Right cardiac atrium (tissue), 5 donors: ENCODE results near the gene ARAP1. TPM values are rescaled to one million over a fixed set of nuclear protein-coding genes. Genes with fewer than 3 reads are reported as not detected.

Source experiments
- ATAC-seq, 2 donors: fragments of 200-7000 bp; cut with Tn5 transposase; one replicate each; pipeline versions ENCODE4 v1.8.0 to v1.9.1; 2020; ENCODE audit warnings: moderate library complexity in 2 of 2, mild to moderate bottlenecking in 1 of 2
- DNase-seq, 3 donors: peaks; one replicate each; pipeline ENCODE4 v3.0.0-alpha.2; 2020
- H3K27ac ChIP-seq: one replicate; pipeline ENCODE4 v1.5.1; 2013; ENCODE audit warnings: mild to moderate bottlenecking, low read length, control low read depth, moderate library complexity
- H3K27me3 ChIP-seq: one replicate; pipeline ENCODE4 v1.6.1; 2013; ENCODE audit not compliant: control insufficient read depth, insufficient read depth
- H3K4me1 ChIP-seq: one replicate; pipeline ENCODE4 v1.6.1; 2013; ENCODE audit warnings: low read length; ENCODE audit not compliant: control insufficient read depth, insufficient read depth
- H3K4me3 ChIP-seq: one replicate; pipeline ENCODE4 v1.5.1; 2013; ENCODE audit warnings: low read length, control low read depth
- H3K9me3 ChIP-seq: one replicate; pipeline ENCODE4 v1.6.1; 2013; ENCODE audit warnings: low read length; ENCODE audit not compliant: control insufficient read depth
- WGBS: extraction: QIAGEN DNeasy Blood & Tissue Kit; methylation state at CpG from one replicate; pipeline ENCODE4 v1.1.7; 2013; 5-methylcytosine and 5-hydroxymethylcytosine counted together
- intact Hi-C, 4 donors: fragments of 100-400 bp; cut with DNase I; formaldehyde crosslinking; loops; one replicate each; pipeline versions ENCODE4 v1.11.0 to v1.14.0; 2022 to 2023
- polyA plus RNA-seq: library from polyadenylated mRNA; stranded (reverse); fragments of 200-250 nt; gene quantifications from one replicate; pipeline ENCODE4 v1.2.3, GENCODE V29; 2013
- total RNA-seq, 4 donors: library from RNA; stranded (reverse); fragmentation: NEBNext Ultra II Directional; extraction: Animal tissue kit (Norgen Biotek cat#: 25700); gene quantifications; one replicate each; pipeline ENCODE4 v1.2.1, GENCODE V29; 2021
- donor health status: healthy with polysubstance abuse.
- donor health status: DM: no; HTN: yes; CAD: no.
- donor health status: DM: no; HTN: no; CAD: no.
- donor health status: DM: no; HTN: yes; CAD: no; lungs with severe emphysema.
- donor health status: DM: yes; HTN: yes; CAD: no.

ARAP1 gene
- total and polyA plus RNA-seq, 5 donors, result 41.2 to 62.5 (median 57.5) TPM

- no peak overlapping the region for H3K27ac ChIP-seq
- no peaks in the 10 kb centered on the region for H3K27me3 ChIP-seq
- peaks cover 7% of the 10 kb centered on the region for H3K4me1 ChIP-seq
- no peaks in the 10 kb centered on the region for H3K9me3 ChIP-seq
- WGBS, result 42% methylated on average over 4 of the region's 4 CpGs
- intact Hi-C loops, result loop anchor here (2.0 to 10.0 kb wide), 4 partner anchors 65 to 457 kb away; partner anchors contain the start of gene STARD10 (in 2 of the 4)
- no peak overlapping the region for H3K4me3 ChIP-seq
- ATAC-seq, result no peak
- peak in 2 of 3 donors; percentile 33 for DNase-seq
These were observed 24.7 kb downstream of the ARAP1 start for GRCh38 chr11:72727521-72727920.

GRCh38 chr11:72726266-72727220 lies 25.7 kb downstream of the ARAP1 start:
- no peak overlapping the region for H3K4me3 ChIP-seq
- no peaks in the 10 kb centered on the region for H3K9me3 ChIP-seq
- no peak for ATAC-seq
- intact Hi-C loops, result loop anchor here (2.0 to 10.0 kb wide), 4 partner anchors 66 to 458 kb away; partner anchors contain the start of gene STARD10 (in 2 of the 4)
- WGBS, result 92% methylated on average over 40 of the region's 40 CpGs
- H3K27me3 ChIP-seq, result no peaks in the 10 kb centered on the region
- peak in 2 of 3 donors; percentile 11 to 67 for DNase-seq
- no peak overlapping the region for H3K27ac ChIP-seq
- H3K4me1 ChIP-seq, result peaks cover 7% of the 10 kb centered on the region

GRCh38 chr11:72725724-72726028 lies 26.5 kb downstream of the ARAP1 start:
- no peak for ATAC-seq
- intact Hi-C loops, result loop anchor here (2.0 to 10.0 kb wide), 5 partner anchors 67 to 459 kb away; partner anchors contain the start of gene STARD10 (in 2 of the 4)
- Histone ChIP-seq H3K4me3 (no peak overlapping the region), H3K4me1 (peaks cover 7% of the 10 kb centered on the region), H3K9me3 (no peaks in the 10 kb centered on the region), H3K27me3 (no peaks in the 10 kb centered on the region), H3K27ac (no peak overlapping the region)
- 75% methylated on average over 4 of the region's 4 CpGs for WGBS
- peak in 2 of 3 donors; percentile 13 for DNase-seq

- no peak overlapping the region for H3K27ac ChIP-seq
- WGBS, result 47% methylated on average over 9 of the region's 9 CpGs
- H3K4me1 ChIP-seq, result peaks cover 11% of the 10 kb centered on the region
- ATAC-seq (no peak), DNase-seq (peak; percentile 70 to 83 (median 78))
- H3K27me3 ChIP-seq, result no peaks in the 10 kb centered on the region
- H3K9me3 ChIP-seq, result no peaks in the 10 kb centered on the region
- intact Hi-C loops, result loop anchor here (2.0 to 10.0 kb wide), 4 partner anchors 67 to 460 kb away; partner anchors contain the start of gene STARD10 (in 2 of the 4)
- no peak overlapping the region for H3K4me3 ChIP-seq
These were observed 27.1 kb downstream of the ARAP1 start for GRCh38 chr11:72724851-72725723.

DNA sequence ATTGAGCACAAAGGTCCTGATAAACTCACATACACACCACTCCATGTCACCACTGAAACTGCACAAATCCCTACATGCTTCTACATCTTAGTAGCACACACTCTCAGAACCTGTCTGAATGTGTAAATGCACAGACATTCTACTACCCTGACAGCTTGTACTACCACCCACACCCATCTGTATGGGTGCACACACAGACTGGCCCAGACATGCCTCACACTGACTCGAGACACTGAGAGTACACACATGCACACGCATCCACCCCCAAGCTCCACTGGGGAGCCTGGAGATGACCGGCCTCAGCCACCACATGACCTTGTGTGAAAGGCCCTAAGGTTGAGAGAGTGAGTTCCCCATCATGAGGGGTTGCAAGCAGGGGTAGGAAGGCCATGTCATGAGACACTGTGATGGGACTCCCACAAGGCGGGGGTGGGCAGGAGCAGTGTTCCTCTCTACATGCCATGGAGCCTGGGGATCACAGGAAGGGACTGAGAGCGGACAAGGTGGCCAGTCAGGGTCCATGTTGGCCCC lies 28.1 kb downstream of the ARAP1 start:
- H3K27ac ChIP-seq, result no peak overlapping the region
- ATAC-seq, result no peak

DNA sequence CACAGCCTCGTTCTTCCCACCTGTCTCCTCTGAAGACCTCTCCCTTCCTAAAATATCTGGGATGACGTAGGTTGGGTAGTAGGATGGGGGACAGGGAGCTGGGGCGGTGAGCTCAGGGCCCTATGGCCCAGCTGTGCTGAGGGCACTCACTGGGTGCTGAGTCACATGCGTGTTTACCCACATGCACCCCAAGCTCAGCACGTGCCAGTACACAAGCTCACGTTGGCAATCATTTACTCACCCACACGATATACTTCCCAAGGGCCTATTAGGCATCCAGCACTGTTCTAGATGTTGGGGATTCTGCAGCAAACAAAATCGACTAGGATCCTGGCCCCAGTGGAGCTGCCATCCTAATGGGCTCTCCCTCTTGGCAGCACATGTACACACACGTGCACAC lies 28.7 kb downstream of the ARAP1 start:
- H3K27me3 ChIP-seq, result no peaks in the 10 kb centered on the region
- intact Hi-C loops, result loop anchor here in 2 of 4 donors (10.0 kb wide), 2 partner anchors 451 to 461 kb away; no protein-coding TSS in a partner anchor
- 80% methylated on average over 9 of the region's 9 CpGs for WGBS

More for the DNA sequence above, 28.1 kb downstream of the ARAP1 start:
- Histone ChIP-seq H3K9me3 (no peaks in the 10 kb centered on the region), H3K4me3 (no peak overlapping the region), H3K4me1 (peaks cover 19% of the 10 kb centered on the region), H3K27me3 (no peaks in the 10 kb centered on the region)
- peak in 2 of 3 donors; percentile 11 to 30 for DNase-seq
- WGBS, result 89% methylated on average over 5 of the region's 5 CpGs
- intact Hi-C loops, result loop anchor here in 2 of 4 donors (2.0 to 10.0 kb wide), 3 partner anchors 69 to 461 kb away; no protein-coding TSS in a partner anchor

GRCh38 chr11:72722050-72722748 lies 30.0 kb downstream of the ARAP1 start:
- ATAC-seq (peak; percentile 85 to 88), DNase-seq (peak; percentile 89 to 95 (median 94))
- peak overlapping the region; percentile 53 for H3K4me3 ChIP-seq
- H3K9me3 ChIP-seq, result no peaks in the 10 kb centered on the region
- intact Hi-C loops, result loop anchor here in 2 of 4 donors (10.0 kb wide), 2 partner anchors 453 to 463 kb away; no protein-coding TSS in a partner anchor
- under 1% methylated on average over 10 of the region's 10 CpGs for WGBS
- no peaks in the 10 kb centered on the region for H3K27me3 ChIP-seq
- peak overlapping the region; percentile 99 for H3K27ac ChIP-seq
- peaks cover 20% of the 10 kb centered on the region for H3K4me1 ChIP-seq

More for the DNA sequence above, 28.7 kb downstream of the ARAP1 start:
- H3K9me3 ChIP-seq, result no peaks in the 10 kb centered on the region
- no peak overlapping the region for H3K27ac ChIP-seq
- peaks cover 23% of the 10 kb centered on the region for H3K4me1 ChIP-seq
- no peak overlapping the region for H3K4me3 ChIP-seq
- DNase-seq, result peak in 1 of 3 donors; percentile 21
- no peak for ATAC-seq

- WGBS, result 6% methylated on average over 13 of the region's 13 CpGs
- peaks cover 23% of the 10 kb centered on the region for H3K4me1 ChIP-seq
- ATAC-seq (peak; percentile 9 to 15), DNase-seq (peak; percentile 35 to 78 (median 77))
- no peaks in the 10 kb centered on the region for H3K27me3 ChIP-seq
- intact Hi-C loops, result loop anchor here in 2 of 4 donors (10.0 kb wide), 2 partner anchors 453 to 463 kb away; no protein-coding TSS in a partner anchor
- no peaks in the 10 kb centered on the region for H3K9me3 ChIP-seq
- H3K4me3 ChIP-seq, result peak overlapping the region; percentile 53
- peak overlapping the region; percentile 99 for H3K27ac ChIP-seq
These were observed 30.5 kb downstream of the ARAP1 start for GRCh38 chr11:72721689-72722049.

DNA sequence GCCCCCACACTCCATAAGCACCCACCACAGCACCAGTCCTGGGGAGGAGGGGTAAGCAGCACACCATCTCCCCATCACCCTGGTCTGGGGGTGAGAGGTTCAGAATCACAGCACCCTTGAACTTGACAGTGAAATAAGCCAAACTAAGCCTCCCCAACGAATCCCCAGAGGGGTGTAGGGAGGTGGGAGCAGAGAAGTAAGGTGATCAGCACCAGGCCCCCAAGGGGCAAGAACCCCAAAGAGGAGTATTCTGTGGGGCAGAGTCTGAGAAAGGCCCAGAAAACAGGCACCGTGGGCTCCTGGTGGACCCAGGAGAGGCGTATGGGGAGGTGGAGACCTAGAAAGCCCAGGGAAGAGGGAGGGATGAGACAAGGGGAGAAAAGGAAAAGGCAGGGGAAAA lies 30.9 kb downstream of the ARAP1 start:
- Histone ChIP-seq H3K4me1 (peaks cover 26% of the 10 kb centered on the region), H3K4me3 (peak overlapping the region; percentile 53), H3K9me3 (no peaks in the 10 kb centered on the region), H3K27me3 (no peaks in the 10 kb centered on the region), H3K27ac (peak overlapping the region; percentile 99)
- ATAC-seq (no peak), DNase-seq (peak in 1 of 3 donors; percentile 40)
- intact Hi-C loops, result loop anchor here in 2 of 4 donors (10.0 kb wide), 2 partner anchors 454 to 464 kb away; no protein-coding TSS in a partner anchor
- 8% methylated on average over 3 of the region's 3 CpGs for WGBS
